Mesothelial cell of epicardium (in vitro differentiated cells): ENCODE data around the gene MED16. TPM values are rescaled to one million over a fixed set of nuclear protein-coding genes. Genes with fewer than 3 reads are reported as not detected.

ENCODE experiments used
- DNase-seq, 2 experiments: peaks; one replicate each; pipeline ENCODE4 v3.0.0; 2021; ENCODE audit warnings: low spot score in 2 of 2; ENCODE audit not compliant: unreplicated experiment in 2 of 2
- H3K27ac Mint-ChIP-seq: 2 replicates; pipeline ENCODE4 v1.8.0; 2021; ENCODE audit warnings: mixed read lengths
- H3K27me3 Mint-ChIP-seq: 2 replicates; pipeline ENCODE4 v1.8.0; 2021; ENCODE audit warnings: low read depth, mixed read lengths
- H3K36me3 Mint-ChIP-seq: 2 replicates; pipeline ENCODE4 v1.8.0; 2021; ENCODE audit warnings: mixed read lengths
- H3K4me1 Mint-ChIP-seq: 2 replicates; pipeline ENCODE4 v1.8.0; 2021; ENCODE audit warnings: mixed read lengths
- H3K4me3 Mint-ChIP-seq: 2 replicates; pipeline ENCODE4 v1.8.0; 2021; ENCODE audit warnings: mild to moderate bottlenecking, moderate library complexity, mixed read lengths
- H3K9me3 Mint-ChIP-seq: 2 replicates; pipeline ENCODE4 v1.8.0; 2021; ENCODE audit warnings: mixed read lengths
- CTCF ChIP-seq: fragments of 200-600 bp; sonication (generic); IDR thresholded peaks from one replicate; pipeline ENCODE4 v1.5.0; 2021; ENCODE audit warnings: antibody characterized with exemption; ENCODE audit not compliant: unreplicated experiment
- total RNA-seq: library from RNA; stranded (reverse); gene quantifications from 3 replicates; pipeline ENCODE4 v1.2.1, GENCODE V29; 2021

Gene MED16
- total RNA-seq, 1 donor from 2014 or later = 79.8 TPM

GRCh38 chr19:868458-869244 is 24.3 kb downstream of the MED16 start:
- Mint-ChIP-seq H3K27me3 (peaks cover 3% of the 10 kb centered on the region), H3K9me3 (no peaks in the 10 kb centered on the region), H3K36me3 (peaks cover 19% of the 10 kb centered on the region), H3K4me1 (peaks cover 2% of the 10 kb centered on the region), H3K27ac (peak overlapping the region; percentile 77), H3K4me3 (no peak overlapping the region)
- no peak for TF ChIP-seq CTCF
- no peak for DNase-seq

GRCh38 chr19:867855-868457 is 25.0 kb downstream of the MED16 start:
- no peak overlapping the region for H3K27ac Mint-ChIP-seq

GRCh38 chr19:867301-867793 is 25.6 kb downstream of the MED16 start:
- Mint-ChIP-seq H3K27ac (no peak overlapping the region), H3K4me1 (peaks cover 2% of the 10 kb centered on the region), H3K9me3 (no peaks in the 10 kb centered on the region), H3K36me3 (peaks cover 19% of the 10 kb centered on the region), H3K27me3 (peaks cover 13% of the 10 kb centered on the region), H3K4me3 (no peak overlapping the region)
- TF ChIP-seq CTCF = no peak
- no peak for DNase-seq

More at GRCh38 chr19:867855-868457, 25.0 kb downstream of the MED16 start:
- H3K36me3 Mint-ChIP-seq = peaks cover 19% of the 10 kb centered on the region
- TF ChIP-seq CTCF = no peak
- peaks cover 2% of the 10 kb centered on the region for H3K4me1 Mint-ChIP-seq
- H3K27me3 Mint-ChIP-seq = peaks cover 8% of the 10 kb centered on the region
- no peaks in the 10 kb centered on the region for H3K9me3 Mint-ChIP-seq
- no peak for DNase-seq
- H3K4me3 Mint-ChIP-seq = no peak overlapping the region

- Mint-ChIP-seq H3K36me3 (peaks cover 19% of the 10 kb centered on the region), H3K27ac (no peak overlapping the region), H3K4me3 (no peak overlapping the region), H3K9me3 (no peaks in the 10 kb centered on the region), H3K4me1 (peaks cover 2% of the 10 kb centered on the region), H3K27me3 (peaks cover 13% of the 10 kb centered on the region)
- DNase-seq = no peak
- no peak for TF ChIP-seq CTCF
Observed at GRCh38 chr19:866769-867300, 26.2 kb downstream of the MED16 start.

- no peak for DNase-seq
- H3K9me3 Mint-ChIP-seq = no peaks in the 10 kb centered on the region
- H3K27ac Mint-ChIP-seq = no peak overlapping the region
- peaks cover 28% of the 10 kb centered on the region for H3K27me3 Mint-ChIP-seq
- H3K36me3 Mint-ChIP-seq = peaks cover 10% of the 10 kb centered on the region
- no peaks in the 10 kb centered on the region for H3K4me1 Mint-ChIP-seq
- no peak overlapping the region for H3K4me3 Mint-ChIP-seq
- no peak for TF ChIP-seq CTCF
Observed at GRCh38 chr19:863315-863620, 29.7 kb downstream of the MED16 start.
